ENCODE data around the gene TMEM203.

DNA sequence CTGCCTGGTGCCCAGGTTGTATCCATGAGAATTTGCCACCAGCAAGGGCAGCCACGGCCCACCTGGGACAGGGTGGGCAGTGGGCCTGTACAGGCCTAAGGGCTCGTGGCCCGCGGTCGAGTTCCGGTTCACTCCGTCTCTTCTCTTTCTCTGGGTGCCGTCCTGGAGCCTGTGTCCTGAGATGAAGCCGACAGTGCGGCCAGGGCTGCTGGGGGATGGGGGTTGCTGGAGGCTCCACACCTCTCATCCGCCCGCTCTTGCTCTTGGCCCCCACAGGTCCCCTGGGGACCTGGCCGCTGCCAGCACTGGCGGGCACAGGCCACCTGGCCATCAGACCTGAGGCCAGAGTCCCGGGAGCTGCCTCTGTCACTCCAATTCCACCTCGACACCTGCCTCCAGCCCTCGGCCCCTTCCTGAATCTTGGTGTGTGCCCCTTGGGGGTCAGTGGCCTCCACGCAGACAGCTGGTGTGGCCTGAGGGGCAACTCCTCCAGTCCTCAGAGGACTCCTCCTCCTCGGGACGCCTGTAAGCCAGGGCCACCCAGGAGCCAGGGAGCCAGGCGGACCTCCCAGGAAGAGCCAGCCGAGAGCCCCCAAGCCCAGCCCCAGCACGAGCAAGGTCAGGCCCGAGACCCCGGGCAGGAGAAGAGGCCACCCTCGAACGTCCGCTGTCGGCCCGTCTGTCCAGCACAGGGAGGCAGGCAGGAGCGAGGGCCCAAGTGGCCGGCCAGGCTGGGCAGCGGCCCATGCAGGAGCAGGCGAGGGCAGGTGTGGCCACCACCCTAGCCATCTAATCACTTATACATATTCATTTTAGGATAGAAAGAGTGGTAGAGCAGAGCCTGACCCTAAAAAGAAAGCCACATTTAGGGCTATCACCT lies 40.8 kb downstream of the TMEM203 start:
- TF ChIP-seq EP300 (IDR thresholded peaks at IDR 0.05) (no peak), POLR2A (IDR thresholded peaks at IDR 0.05) (no peak)

All from tibial nerve (tissue), 3 donors.